Neural cell (in vitro differentiated cells): ENCODE results near the gene NCOA7. TPM values are rescaled to one million over a fixed set of nuclear protein-coding genes. Genes with fewer than 3 reads are reported as not detected.

ENCODE experiments used
- H2AFZ ChIP-seq: fragments of 200-600, 300-800 bp; sonication (generic), shearing (Covaris generic); 2 replicates; pipeline ENCODE4 v1.6.0; 2014; ENCODE audit warnings: low read depth, mild to moderate bottlenecking, antibody characterized with exemption, low read length, moderate library complexity
- H3F3A ChIP-seq: fragments of 200-600 bp; shearing (Covaris generic); 2 replicates; pipeline ENCODE4 v1.6.1; 2016; ENCODE audit warnings: mild to moderate bottlenecking, moderate library complexity, mixed read lengths, antibody characterized with exemption, low read length; ENCODE audit not compliant: insufficient read depth, poor library complexity, severe bottlenecking
- H3K27ac ChIP-seq: fragments of 200-600, 300-800 bp; sonication (generic), shearing (Covaris generic); 2 replicates; pipeline ENCODE4 v1.5.1; 2014; ENCODE audit warnings: mild to moderate bottlenecking, low read length, moderate library complexity
- H3K27me3 ChIP-seq: fragments of 300-800, 200-600 bp; sonication (generic), shearing (Covaris generic); 2 replicates; pipeline ENCODE4 v1.6.0; 2014; ENCODE audit warnings: mild to moderate bottlenecking, low read depth, low read length, moderate library complexity; ENCODE audit not compliant: insufficient read depth
- H3K36me3 ChIP-seq: fragments of 300-800, 200-600 bp; sonication (generic), shearing (Covaris generic); 2 replicates; pipeline ENCODE4 v1.5.1; 2014; ENCODE audit warnings: mild to moderate bottlenecking, antibody characterized with exemption, low read length, moderate library complexity; ENCODE audit not compliant: insufficient read depth
- H3K4me2 ChIP-seq: fragments of 300-800, 200-600 bp; sonication (generic), shearing (Covaris generic); 2 replicates; pipeline ENCODE4 v1.6.0; 2014; ENCODE audit warnings: mild to moderate bottlenecking, low read length
- H3K4me3 ChIP-seq: fragments of 300-800, 200-600 bp; sonication (generic), shearing (Covaris generic); 2 replicates; pipeline ENCODE4 v1.5.1; 2014; ENCODE audit warnings: mild to moderate bottlenecking, low read length, moderate library complexity
- H3K79me2 ChIP-seq: fragments of 200-600 bp; shearing (Covaris generic); replicated peaks from 2 replicates; pipeline ENCODE4 v1.6.0; 2014; ENCODE audit warnings: mild to moderate bottlenecking, low read length, moderate library complexity; ENCODE audit not compliant: insufficient read depth
- H3K9ac ChIP-seq: fragments of 300-800, 200-600 bp; sonication (generic), shearing (Covaris generic); 2 replicates; pipeline ENCODE4 v1.6.1; 2016; ENCODE audit warnings: mild to moderate bottlenecking, low read length, mixed read lengths
- H3K9me2 ChIP-seq: fragments of 200-600 bp; shearing (Covaris generic); 2 replicates; pipeline ENCODE4 v1.6.1; 2016; ENCODE audit warnings: mild to moderate bottlenecking, low read length, mixed read lengths; ENCODE audit not compliant: insufficient read depth
- H3K9me3 ChIP-seq: fragments of 200-600, 300-800 bp; sonication (generic), shearing (Covaris generic); 2 replicates; pipeline ENCODE4 v1.6.1; 2016; ENCODE audit warnings: mild to moderate bottlenecking, mixed run types, low read length, moderate library complexity, mixed read lengths
- H4K20me1 ChIP-seq: fragments of 200-600 bp; shearing (Covaris generic); 2 replicates; pipeline ENCODE4 v1.6.1; 2016; ENCODE audit warnings: mild to moderate bottlenecking, mixed run types; ENCODE audit not compliant: insufficient read depth
- CTCF ChIP-seq: fragments of 450-650 bp; IDR thresholded peaks from 2 replicates; pipeline ENCODE4 v1.5.1; 2014; ENCODE audit warnings: antibody characterized with exemption, mild to moderate bottlenecking, moderate library complexity; ENCODE audit not compliant: poor library complexity, severe bottlenecking
- EP300 ChIP-seq: fragments of 450-650 bp; conservative IDR thresholded peaks from 2 replicates; pipeline ENCODE4 v1.6.1; 2014; ENCODE audit warnings: antibody characterized with exemption, mild to moderate bottlenecking, moderate library complexity; ENCODE audit not compliant: poor library complexity, severe bottlenecking
- EZH2 ChIP-seq: fragments of 200-600, 300-800 bp; shearing (Covaris generic), sonication (generic); IDR thresholded peaks from 2 replicates; pipeline ENCODE4 v1.6.1; 2014; ENCODE audit warnings: antibody characterized with exemption, low read length, borderline replicate concordance, mild to moderate bottlenecking; ENCODE audit not compliant: insufficient read depth, poor library complexity, severe bottlenecking
- MXI1 ChIP-seq: fragments of 450-650 bp; conservative IDR thresholded peaks from 2 replicates; pipeline ENCODE4 v1.6.1; 2014; ENCODE audit warnings: antibody characterized with exemption, mild to moderate bottlenecking; ENCODE audit not compliant: poor library complexity, severe bottlenecking
- POLR2AphosphoS5 ChIP-seq: IDR thresholded peaks from 2 replicates; pipeline ENCODE4 v1.6.1; 2012
- RAD21 ChIP-seq: fragments of 450-650 bp; conservative IDR thresholded peaks from 2 replicates; pipeline ENCODE4 v1.6.1; 2014; ENCODE audit warnings: antibody characterized with exemption, mild to moderate bottlenecking, moderate library complexity
- REST ChIP-seq: IDR thresholded peaks from 2 replicates; pipeline ENCODE4 v1.6.1; 2012; ENCODE audit warnings: borderline replicate concordance
- SMC3 ChIP-seq: fragments of 450-650 bp; conservative IDR thresholded peaks from 2 replicates; pipeline ENCODE4 v1.6.1; 2014; ENCODE audit warnings: antibody characterized with exemption, mild to moderate bottlenecking, moderate library complexity; ENCODE audit not compliant: poor library complexity
- TAF1 ChIP-seq: IDR thresholded peaks from 2 replicates; pipeline ENCODE4 v1.6.1; 2012; ENCODE audit warnings: low read depth
- polyA plus RNA-seq: library from polyadenylated mRNA; depleted of rRNA; stranded (reverse); fragments of >200 nt; gene quantifications from 2 replicates; pipeline ENCODE4 v1.2.3, GENCODE V29; 2014

NCOA7 gene
- polyA plus RNA-seq, 1 donor from 2014 or later: 17.1 TPM

GRCh38 chr6:125836466-125836865 lies 45.7 kb downstream of the NCOA7 start:
- H3K9me3 ChIP-seq: no peaks in the 10 kb centered on the region
- H3K9ac ChIP-seq: no peak overlapping the region
- H2AFZ ChIP-seq: no peak overlapping the region
- no peaks in the 10 kb centered on the region for H4K20me1 ChIP-seq
- H3K79me2 ChIP-seq: no peaks in the 10 kb centered on the region
- no peak overlapping the region for H3K4me2 ChIP-seq
- H3K36me3 ChIP-seq: no peaks in the 10 kb centered on the region
- no peak overlapping the region for H3K4me3 ChIP-seq
- H3K27me3 ChIP-seq: no peaks in the 10 kb centered on the region
- H3F3A ChIP-seq: no peaks in the 10 kb centered on the region
- H3K27ac ChIP-seq: no peak overlapping the region
- no peak for TF ChIP-seq EP300
- no peak for TF ChIP-seq TAF1
- TF ChIP-seq POLR2AphosphoS5: no peak
- no peak for TF ChIP-seq CTCF
- no peaks in the 10 kb centered on the region for H3K9me2 ChIP-seq

GRCh38 chr6:125839471-125839870 lies 48.7 kb downstream of the NCOA7 start:
- Histone ChIP-seq H3K4me2 (no peak overlapping the region), H3K79me2 (no peaks in the 10 kb centered on the region), H3F3A (no peaks in the 10 kb centered on the region), H3K36me3 (no peaks in the 10 kb centered on the region), H2AFZ (no peak overlapping the region), H4K20me1 (no peaks in the 10 kb centered on the region), H3K9me3 (no peaks in the 10 kb centered on the region), H3K9me2 (no peaks in the 10 kb centered on the region), H3K9ac (no peak overlapping the region), H3K27me3 (no peaks in the 10 kb centered on the region), H3K4me3 (no peak overlapping the region), H3K27ac (no peak overlapping the region)
- no peak for TF ChIP-seq TAF1
- no peak for TF ChIP-seq MXI1
- TF ChIP-seq SMC3: no peak
- TF ChIP-seq EZH2: no peak
- no peak for TF ChIP-seq RAD21
- TF ChIP-seq REST: no peak
- no peak for TF ChIP-seq POLR2AphosphoS5
- TF ChIP-seq CTCF: no peak
- no peak for TF ChIP-seq EP300
